Measurements from ENCODE around the gene NPHP4.

Gene NPHP4

DNA sequence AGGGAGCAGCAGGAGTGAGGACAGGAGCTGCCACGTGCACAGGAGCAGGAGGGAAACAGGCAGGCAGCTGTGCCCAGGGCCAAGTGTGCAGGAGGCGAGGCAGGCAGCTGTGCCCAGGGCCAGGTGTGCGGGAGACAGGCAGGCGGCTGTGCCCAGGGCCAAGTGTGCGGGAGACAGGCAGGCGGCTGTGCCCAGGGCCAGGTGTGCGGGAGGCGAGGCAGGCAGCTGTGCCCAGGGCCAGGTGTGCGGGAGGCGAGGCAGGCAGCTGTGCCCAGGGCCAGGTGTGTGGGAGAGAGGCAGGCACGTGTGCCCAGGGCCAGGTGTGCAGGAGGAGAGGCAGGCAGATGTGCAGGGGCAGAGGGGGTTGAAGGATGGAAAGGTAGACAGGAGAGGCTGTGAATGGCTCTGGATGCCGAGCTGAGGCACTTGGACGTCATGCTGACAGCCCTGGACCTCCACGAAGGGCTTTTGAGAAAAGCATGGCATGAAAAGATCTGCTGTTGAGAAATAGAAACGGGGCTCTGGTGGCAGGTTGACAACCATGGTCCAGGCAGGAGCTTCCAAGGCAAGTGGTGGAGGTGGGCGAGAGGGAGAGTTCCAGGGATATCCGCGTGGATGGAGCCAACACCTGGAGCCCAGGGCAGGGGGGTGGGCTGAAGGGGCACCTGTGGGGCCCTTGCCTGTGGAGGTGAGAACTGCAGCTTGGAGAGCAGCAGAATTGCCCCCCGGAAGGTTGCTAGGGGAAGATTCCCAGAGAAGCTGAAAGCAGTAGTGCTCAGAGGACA lies 19.1 kb upstream of the NPHP4 start:
- POLR2A ChIA-PET (ENCODE audit: low non-redundant PET) = no interaction called here

GRCh38 chr1:6010554-6010953 lies 18.3 kb upstream of the NPHP4 start:
- no peak for DNase-seq (ENCODE audit: low spot score)
- POLR2A ChIA-PET (ENCODE audit: low non-redundant PET) = no interaction called here
- CTCF ChIA-PET = no interaction called here
- TF ChIP-seq CTCF (conservative IDR thresholded peaks at IDR 0.05; ENCODE audit: low read depth) = no peak
- no peak overlapping the region; the same call in 1 of the 2 replicates for H3K27ac ChIP-seq

More for the DNA sequence above, 19.1 kb upstream of the NPHP4 start:
- TF ChIP-seq CTCF (conservative IDR thresholded peaks at IDR 0.05; ENCODE audit: low read depth) = no peak
- CTCF ChIA-PET = no interaction called here
- H3K27ac ChIP-seq = no peak overlapping the region; the same call in 1 of the 2 replicates
- DNase-seq (ENCODE audit: low spot score) = no peak

DNA sequence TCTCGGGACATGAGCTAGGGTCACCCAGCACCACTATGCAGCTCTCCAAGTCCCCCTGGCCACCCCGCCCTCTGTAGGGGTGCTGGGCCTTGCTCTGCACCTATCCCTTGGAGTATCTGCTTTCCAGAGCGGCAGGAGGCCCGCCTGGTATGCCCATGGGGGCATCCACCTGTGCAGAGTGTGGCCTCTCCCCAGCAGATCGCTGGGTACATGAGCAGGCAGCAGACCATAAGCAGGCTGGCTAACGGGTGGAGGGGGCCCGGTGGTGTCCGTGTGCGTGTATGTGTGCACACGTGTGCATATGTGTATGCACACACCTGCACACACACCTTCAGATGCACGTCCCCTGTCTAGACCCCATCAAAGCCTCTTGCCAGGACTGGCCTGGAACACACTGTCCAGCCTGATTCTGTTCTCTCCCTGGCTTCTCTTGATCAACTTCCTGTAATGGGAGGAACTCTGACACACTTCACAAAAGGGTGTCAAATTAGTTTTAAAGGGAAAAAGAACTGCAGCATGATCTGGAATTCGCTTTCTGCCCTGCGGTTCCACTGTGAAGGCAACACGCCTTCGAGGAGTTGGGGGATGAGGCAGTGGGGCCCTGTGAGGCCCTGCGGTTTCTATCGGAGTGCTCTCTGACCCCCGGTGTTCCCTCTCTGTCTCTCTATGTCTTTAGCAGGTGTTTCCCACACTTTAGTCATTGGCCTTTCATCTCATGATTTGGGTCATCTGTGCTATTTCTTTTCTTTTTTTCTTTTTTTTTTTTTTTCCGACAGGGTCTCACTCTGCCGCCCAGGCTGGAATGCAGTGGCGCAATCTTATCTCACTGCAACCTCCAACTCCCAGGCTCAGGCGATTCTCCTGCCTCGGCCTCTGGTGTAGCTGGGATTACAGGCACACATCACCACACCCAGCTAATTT lies 17.2 kb upstream of the NPHP4 start:
- CTCF ChIA-PET = interaction anchor here (0.8 kb wide), 1 partner anchor 15 kb away, joined by 3 read pairs; no protein-coding TSS in a partner anchor
- TF ChIP-seq CTCF (conservative IDR thresholded peaks at IDR 0.05; ENCODE audit: low read depth) = no peak
- POLR2A ChIA-PET (ENCODE audit: low non-redundant PET) = no interaction called here
- H3K27ac ChIP-seq = no peak overlapping the region
- DNase-seq (ENCODE audit: low spot score) = no peak

DNA sequence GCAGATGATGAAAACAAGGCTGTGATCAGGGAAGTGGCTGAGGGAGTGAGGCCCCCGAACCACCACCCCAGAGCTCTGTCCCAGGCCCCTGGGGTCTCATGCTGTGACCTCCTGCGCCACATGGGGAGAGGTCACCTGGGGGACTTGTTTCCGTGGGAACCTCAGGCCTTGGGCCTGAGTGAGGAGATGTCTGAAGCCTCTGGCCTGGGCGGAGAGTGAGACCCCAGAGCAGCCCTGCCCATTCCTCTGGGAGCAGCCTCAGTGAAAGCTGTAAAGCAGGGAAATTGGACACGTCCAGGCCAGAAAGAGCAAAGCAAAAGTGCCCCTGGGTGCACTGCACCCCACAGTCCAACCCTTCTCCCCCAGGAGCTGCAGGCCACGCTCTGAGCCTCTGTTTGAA lies 16.5 kb upstream of the NPHP4 start:
- no peak for TF ChIP-seq CTCF (conservative IDR thresholded peaks at IDR 0.05; ENCODE audit: low read depth)
- ChIA-PET POLR2A (ENCODE audit: low non-redundant PET) (no interaction called here), CTCF (no interaction called here)
- H3K27ac ChIP-seq = no peak overlapping the region
- DNase-seq (ENCODE audit: low spot score) = no peak

GRCh38 chr1:6008084-6008415 lies 15.8 kb upstream of the NPHP4 start:
- CTCF ChIA-PET = no interaction called here

More at GRCh38 chr1:6008084-6008415, 15.8 kb upstream of the NPHP4 start:
- no peak for DNase-seq (ENCODE audit: low spot score)
- no peak for TF ChIP-seq CTCF (conservative IDR thresholded peaks at IDR 0.05; ENCODE audit: low read depth)
- no peak overlapping the region for H3K27ac ChIP-seq
- POLR2A ChIA-PET (ENCODE audit: low non-redundant PET) = no interaction called here

Data from RWPE1 (cell line).